Myocyte (in vitro differentiated cells): Measurements from ENCODE around the gene FLRT1. TPM values are rescaled to one million over a fixed set of nuclear protein-coding genes. Genes with fewer than 3 reads are reported as not detected.

Experiments used
- DNase-seq: peaks from one replicate; pipeline ENCODE4 v3.0.0-alpha.2; 2012; ENCODE audit warnings: low read depth
- total RNA-seq: library from RNA; depleted of rRNA; stranded (reverse); fragments of >200 nt; gene quantifications from 2 replicates; pipeline ENCODE4 v1.2.3, GENCODE V29; 2014

The FLRT1 gene
- total RNA-seq, 1 donor from 2014 or later: not detected

GRCh38 chr11:64064374-64065140, 28.8 kb downstream of the FLRT1 start:
- no peak for DNase-seq

GRCh38 chr11:64065141-64065465, 29.4 kb downstream of the FLRT1 start:
- DNase-seq: no peak

- DNase-seq: no peak
These were observed 30.0 kb downstream of the FLRT1 start for GRCh38 chr11:64065712-64066111.

GRCh38 chr11:64067230-64067993, 31.7 kb downstream of the FLRT1 start:
- no peak for DNase-seq

- DNase-seq: no peak
These were observed 33.1 kb downstream of the FLRT1 start for GRCh38 chr11:64068705-64069400.

GRCh38 chr11:64069401-64070313, 33.9 kb downstream of the FLRT1 start:
- DNase-seq: no peak

GRCh38 chr11:64070314-64070681, 34.6 kb downstream of the FLRT1 start:
- no peak for DNase-seq

- no peak for DNase-seq
These were observed 36.1 kb downstream of the FLRT1 start for GRCh38 chr11:64071849-64072248.

- no peak for DNase-seq
These were observed 36.7 kb downstream of the FLRT1 start for GRCh38 chr11:64072403-64072802.

GRCh38 chr11:64072871-64073270, 37.1 kb downstream of the FLRT1 start:
- no peak for DNase-seq

GRCh38 chr11:64073542-64073941, 37.8 kb downstream of the FLRT1 start:
- DNase-seq: no peak

- DNase-seq: no peak
These were observed 38.5 kb downstream of the FLRT1 start for GRCh38 chr11:64074239-64074638.

GRCh38 chr11:64076758-64077157, 41.0 kb downstream of the FLRT1 start:
- DNase-seq: peak; percentile 42

- DNase-seq: no peak
These were observed 41.9 kb downstream of the FLRT1 start for GRCh38 chr11:64077607-64078006.

- no peak for DNase-seq
These were observed 42.6 kb downstream of the FLRT1 start for GRCh38 chr11:64078284-64078683.

GRCh38 chr11:64078905-64079304, 43.2 kb downstream of the FLRT1 start:
- DNase-seq: no peak

GRCh38 chr11:64080390-64080789, 44.7 kb downstream of the FLRT1 start:
- no peak for DNase-seq

GRCh38 chr11:64081745-64082442, 46.2 kb downstream of the FLRT1 start:
- no peak for DNase-seq

- no peak for DNase-seq
These were observed 47.8 kb downstream of the FLRT1 start for GRCh38 chr11:64083398-64084080.
